Common myeloid progenitor, CD34-positive (primary cell): ENCODE measurements around the gene CSNK1G1.
A peak's percentile ranks its signal among the peaks of the same experiment; 100 is the strongest.
"Not testable (repeated sequence)": the region's sequence is repeated elsewhere in the genome, so short reads cannot be mapped to it uniquely, and the experiment has no call there.

Source experiments
- CTCF ChIA-PET: fragments of 350-600 bp; sonication (Branson Sonifier 250); formaldehyde crosslinking; loops from one replicate; lab custom pipeline; 2021; ENCODE audit warnings: antibody characterized with exemption; lab: Charles Lee
- POLR2A ChIA-PET: fragments of 350-600 bp; sonication (Branson Sonifier 250); formaldehyde crosslinking; loops from one replicate; lab custom pipeline; 2021; ENCODE audit warnings: antibody characterized with exemption; lab: Charles Lee
- DNase-seq, 3 donors: peaks; one replicate each; pipeline versions ENCODE4 v3.0.0 to v3.0.0-alpha.2; 2013
- H3K27ac ChIP-seq, 2 experiments: 1 replicate in 1 of 2; 2 replicates in 1 of 2; pipeline ENCODE4 v1.7.0; 2013; ENCODE audit warnings: inconsistent platforms in 2 of 2, low read length in 2 of 2, mild to moderate bottlenecking in 2 of 2, low read depth in 1 of 2, moderate library complexity in 1 of 2; ENCODE audit not compliant: severe bottlenecking in 2 of 2, insufficient read depth in 1 of 2, poor library complexity in 1 of 2
- H3K27me3 ChIP-seq, 5 experiments: replicated peaks in 2 of 5; 1 replicate in 3 of 5; 2 replicates in 2 of 5; pipeline versions ENCODE4 v1.6.1 to v1.7.0; 2013; ENCODE audit warnings: low read length in 4 of 5, mild to moderate bottlenecking in 2 of 5, moderate library complexity in 2 of 5, inconsistent platforms in 1 of 5; ENCODE audit not compliant: insufficient read depth in 5 of 5, control insufficient read depth in 4 of 5
- H3K36me3 ChIP-seq, 4 experiments: 1 replicate in 2 of 4; 2 replicates in 2 of 4; pipeline versions ENCODE4 v1.6.1 to v1.7.0; 2013; ENCODE audit warnings: low read length in 3 of 4, control low read depth in 1 of 4, mild to moderate bottlenecking in 1 of 4; ENCODE audit not compliant: control insufficient read depth in 4 of 4, insufficient read depth in 4 of 4
- H3K4me1 ChIP-seq, 4 experiments: 1 replicate in 3 of 4; 2 replicates in 1 of 4; pipeline versions ENCODE4 v1.6.1 to v1.7.1; 2013; ENCODE audit warnings: low read length in 3 of 4, mild to moderate bottlenecking in 3 of 4, control low read depth in 1 of 4, inconsistent platforms in 1 of 4, moderate library complexity in 1 of 4; ENCODE audit not compliant: control insufficient read depth in 4 of 4, insufficient read depth in 4 of 4; ENCODE audit errors: control extremely low read depth in 1 of 4
- H3K4me3 ChIP-seq, 7 experiments: 1 replicate in 4 of 7; 2 replicates in 3 of 7; pipeline versions ENCODE4 v1.5.1 to v1.7.0; 2013; ENCODE audit warnings: mild to moderate bottlenecking in 7 of 7, low read length in 6 of 7, moderate library complexity in 6 of 7, inconsistent platforms in 2 of 7, low read depth in 2 of 7, control low read depth in 1 of 7; ENCODE audit not compliant: insufficient read depth in 4 of 7, control insufficient read depth in 1 of 7; ENCODE audit errors: extremely low read depth in 1 of 7
- H3K9me3 ChIP-seq, 5 experiments: 1 replicate in 4 of 5; 2 replicates in 1 of 5; pipeline versions ENCODE4 v1.6.1 to v1.7.1; 2013; ENCODE audit warnings: low read length in 4 of 5, mild to moderate bottlenecking in 2 of 5, inconsistent platforms in 1 of 5, low read depth in 1 of 5, moderate library complexity in 1 of 5; ENCODE audit not compliant: control insufficient read depth in 4 of 5, insufficient read depth in 2 of 5; ENCODE audit errors: control extremely low read depth in 1 of 5
- WGBS: methylation state at CpG from one replicate; pipeline ENCODE4 v1.1.5; 2013; ENCODE audit not compliant: insufficient coverage; 5-methylcytosine and 5-hydroxymethylcytosine counted together

The CSNK1G1 gene

GRCh38 chr15:64354688-64355344 lies 1.2 kb downstream of the CSNK1G1 start:
- DNase-seq = no peak
- no peaks in the 10 kb centered on the region for H3K27me3 ChIP-seq
- peaks cover 0 to 2% (median 0%) of the 10 kb centered on the region in 4 experiments for H3K36me3 ChIP-seq
- ChIA-PET POLR2A (no interaction called here), CTCF (no interaction called here)
- H3K9me3 ChIP-seq = no peaks in the 10 kb centered on the region
- peaks cover 6 to 20% (median 13%) of the 10 kb centered on the region in 4 experiments for H3K4me1 ChIP-seq
- WGBS = 0% methylated on average over 2 of the region's 5 CpGs
- H3K27ac ChIP-seq = peak overlapping the region; percentile 64 to 83
- H3K4me3 ChIP-seq = peak overlapping the region; percentile 74 to 97 (median 90)

GRCh38 chr15:64351265-64351664 lies 4.7 kb downstream of the CSNK1G1 start:
- Histone ChIP-seq H3K36me3 (peaks cover 1 to 5% (median 2%) of the 10 kb centered on the region in 4 experiments), H3K27me3 (no peaks in the 10 kb centered on the region), H3K4me1 (peaks cover 6 to 12% (median 8%) of the 10 kb centered on the region in 4 experiments), H3K4me3 (no peak overlapping the region), H3K27ac (no peak overlapping the region), H3K9me3 (no peaks in the 10 kb centered on the region)
- WGBS = 75% methylated on average over 6 of the region's 7 CpGs
- CTCF ChIA-PET = interaction anchor here (1.4 to 1.7 kb wide), 2 partner anchors 11 to 13 kb away, joined by 4 read pairs; no protein-coding TSS in a partner anchor
- DNase-seq = no peak
- POLR2A ChIA-PET = no interaction called here

- ChIA-PET POLR2A (no interaction called here), CTCF (no interaction called here)
- peaks cover 1 to 5% (median 2%) of the 10 kb centered on the region in 4 experiments for H3K36me3 ChIP-seq
- no peaks in the 10 kb centered on the region for H3K9me3 ChIP-seq
- H3K4me3 ChIP-seq = no peak overlapping the region
- H3K4me1 ChIP-seq = peaks cover 0 to 1% (median under 1%) of the 10 kb centered on the region in 4 experiments
- no peak overlapping the region for H3K27ac ChIP-seq
- no peak for DNase-seq
- no peaks in the 10 kb centered on the region for H3K27me3 ChIP-seq
- 95% methylated on average over 2 of the region's 2 CpGs for WGBS
Measured at GRCh38 chr15:64349375-64349774, 6.6 kb downstream of the CSNK1G1 start.

- no peak overlapping the region for H3K27ac ChIP-seq
- H3K4me1 ChIP-seq = no peaks in the 10 kb centered on the region
- H3K9me3 ChIP-seq = no peaks in the 10 kb centered on the region
- H3K36me3 ChIP-seq = peaks cover 0 to 5% (median 2%) of the 10 kb centered on the region in 4 experiments
- no CpG with 5 or more reads among the region's 1 CpG for WGBS
- ChIA-PET CTCF (interaction anchor here (0.6 kb wide), 2 partner anchors 74 to 241 kb away, joined by 3 to 4 read pairs; no protein-coding TSS in a partner anchor), POLR2A (no interaction called here)
- H3K27me3 ChIP-seq = no peaks in the 10 kb centered on the region
- no peak for DNase-seq
- no peak overlapping the region for H3K4me3 ChIP-seq
Measured at GRCh38 chr15:64348455-64348854, 7.5 kb downstream of the CSNK1G1 start.

DNA sequence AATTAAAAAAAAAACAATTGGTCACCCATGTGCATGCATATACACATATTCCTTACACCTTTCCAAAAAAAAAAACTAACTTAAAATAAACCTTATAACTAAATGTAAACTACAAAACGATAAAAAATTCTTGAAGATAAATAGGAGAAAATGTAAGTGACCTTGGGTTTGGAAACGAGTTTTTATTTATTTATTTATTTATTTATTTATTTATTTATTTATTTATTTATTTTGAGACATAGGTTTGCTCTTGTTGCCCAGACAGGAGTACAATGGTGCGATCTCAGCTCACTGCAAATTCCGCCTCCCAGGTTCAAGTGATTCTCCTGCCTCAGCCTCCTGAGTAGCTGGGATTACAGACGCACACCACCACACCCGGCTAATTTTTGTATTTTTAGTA lies 9.7 kb downstream of the CSNK1G1 start:
- 100% methylated on average over 4 of the region's 6 CpGs for WGBS
- H3K4me3 ChIP-seq, DNase-seq, H3K27me3 ChIP-seq, H3K27ac ChIP-seq, POLR2A ChIA-PET, H3K4me1 ChIP-seq, H3K36me3 ChIP-seq, H3K9me3 ChIP-seq, CTCF ChIA-PET: not testable (repeated sequence)

- no peak for DNase-seq
- ChIA-PET CTCF (no interaction called here), POLR2A (interaction anchor here (0.6 to 0.7 kb wide), 2 partner anchors 18 to 26 kb away, joined by 3 to 5 read pairs; no protein-coding TSS in a partner anchor)
- peaks cover 0 to 12% (median 7%) of the 10 kb centered on the region in 4 experiments for H3K36me3 ChIP-seq
- no peak overlapping the region for H3K27ac ChIP-seq
- H3K27me3 ChIP-seq = no peaks in the 10 kb centered on the region
- no peak overlapping the region for H3K4me3 ChIP-seq
- H3K9me3 ChIP-seq = no peaks in the 10 kb centered on the region
- H3K4me1 ChIP-seq = no peaks in the 10 kb centered on the region
Measured at GRCh38 chr15:64344651-64345294, 11.2 kb downstream of the CSNK1G1 start.

GRCh38 chr15:64343841-64344240 lies 12.1 kb downstream of the CSNK1G1 start:
- Histone ChIP-seq H3K4me1 (no peaks in the 10 kb centered on the region), H3K9me3 (no peaks in the 10 kb centered on the region), H3K27me3 (no peaks in the 10 kb centered on the region), H3K27ac (no peak overlapping the region), H3K36me3 (peaks cover 3 to 8% (median 7%) of the 10 kb centered on the region in 4 experiments), H3K4me3 (no peak overlapping the region)
- no peak for DNase-seq
- 100% methylated on average over 1 of the region's 2 CpGs for WGBS
- ChIA-PET CTCF (no interaction called here), POLR2A (no interaction called here)
